Endodermal cell (in vitro differentiated cells): Measurements from ENCODE around the gene MRTFA. TPM values are rescaled to one million over a fixed set of nuclear protein-coding genes. Genes with fewer than 3 reads are reported as not detected.

ENCODE experiments used
- DNase-seq: peaks from one replicate; pipeline ENCODE4 v3.0.0-alpha.2; 2017
- H3K27ac ChIP-seq: 2 replicates; pipeline ENCODE4 v1.5.1; 2013; ENCODE audit warnings: mild to moderate bottlenecking, low read depth, low read length, moderate library complexity
- H3K27me3 ChIP-seq: 2 replicates; pipeline ENCODE4 v1.6.1; 2013; ENCODE audit warnings: mild to moderate bottlenecking, low read length, moderate library complexity; ENCODE audit not compliant: insufficient read depth, control insufficient read depth, poor library complexity, severe bottlenecking
- H3K36me3 ChIP-seq: 2 replicates; pipeline ENCODE4 v1.7.0; 2013; ENCODE audit warnings: mild to moderate bottlenecking, low read length, moderate library complexity; ENCODE audit not compliant: control insufficient read depth, insufficient read depth
- H3K4me1 ChIP-seq: one replicate; pipeline ENCODE4 v1.7.0; 2013; ENCODE audit warnings: low read length; ENCODE audit not compliant: control insufficient read depth, insufficient read depth
- H3K4me3 ChIP-seq: 2 replicates; pipeline ENCODE4 v1.5.1; 2013; ENCODE audit warnings: mild to moderate bottlenecking, low read length, moderate library complexity
- H3K9ac ChIP-seq: 2 replicates; pipeline ENCODE4 v1.6.1; 2013; ENCODE audit warnings: mild to moderate bottlenecking, low read length, moderate library complexity; ENCODE audit not compliant: poor library complexity, severe bottlenecking; ENCODE audit errors: extremely low read depth
- H3K9me3 ChIP-seq: 2 replicates; pipeline ENCODE4 v1.6.1; 2013; ENCODE audit warnings: mild to moderate bottlenecking, low read length, moderate library complexity; ENCODE audit not compliant: control insufficient read depth
- H3K27ac Mint-ChIP-seq: 2 replicates; pipeline ENCODE4 v1.8.0; 2020; ENCODE audit warnings: mixed read lengths
- H3K27me3 Mint-ChIP-seq: 2 replicates; pipeline ENCODE4 v1.8.0; 2021; ENCODE audit warnings: mild to moderate bottlenecking, mixed read lengths; ENCODE audit not compliant: insufficient read depth
- H3K36me3 Mint-ChIP-seq: 2 replicates; pipeline ENCODE4 v1.8.0; 2020; ENCODE audit warnings: low read depth, mixed read lengths
- H3K4me1 Mint-ChIP-seq: 2 replicates; pipeline ENCODE4 v1.8.0; 2020; ENCODE audit warnings: mixed read lengths
- H3K4me3 Mint-ChIP-seq: 2 replicates; pipeline ENCODE4 v1.8.0; 2020; ENCODE audit warnings: mild to moderate bottlenecking, moderate library complexity, mixed read lengths
- H3K9me3 Mint-ChIP-seq: 2 replicates; pipeline ENCODE4 v1.8.0; 2020; ENCODE audit warnings: mild to moderate bottlenecking, mixed read lengths
- CTCF ChIP-seq: fragments of 200-600 bp; sonication (generic); conservative IDR thresholded peaks from 2 replicates; pipeline ENCODE4 v1.5.0; 2021; ENCODE audit warnings: antibody characterized with exemption, mild to moderate bottlenecking
- WGBS, 2 experiments: methylation state at CpG; one replicate each; pipeline versions ENCODE4 v1.1.5 to v1.1.7; 2013; ENCODE audit warnings: missing lambda C conversion rate in 2 of 2, mixed read lengths in 1 of 2; ENCODE audit not compliant: insufficient coverage in 1 of 2, insufficient read length in 1 of 2; 5-methylcytosine and 5-hydroxymethylcytosine counted together
- total RNA-seq, 2 donors: library from RNA; stranded (reverse); fragmentation: NEBNext Ultra II Directional in 1 of 2; extraction: Animal tissue kit (Norgen Biotek cat#: 25700) in 1 of 2; gene quantifications; 2 replicates in 1 of 2; 3 replicates in 1 of 2; pipeline ENCODE4 v1.2.1, GENCODE V29; 2021

Gene MRTFA
- total RNA-seq, 2 donors from 2014 or later, result 43.3 to 44.7 TPM

GRCh38 chr22:40421941-40422340, 214.6 kb downstream of the MRTFA start:
- no peak for TF ChIP-seq CTCF
- Mint-ChIP-seq H3K36me3 (peaks cover 48% of the 10 kb centered on the region), H3K27me3 (no peaks in the 10 kb centered on the region), H3K4me3 (no peak overlapping the region), H3K4me1 (peaks cover under 1% of the 10 kb centered on the region), H3K27ac (no peak overlapping the region), H3K9me3 (no peaks in the 10 kb centered on the region)
- Histone ChIP-seq H3K4me3 (no peak overlapping the region), H3K27ac (no peak overlapping the region), H3K36me3 (peaks cover 37% of the 10 kb centered on the region), H3K4me1 (no peaks in the 10 kb centered on the region), H3K9me3 (no peaks in the 10 kb centered on the region), H3K27me3 (no peaks in the 10 kb centered on the region), H3K9ac (no peak overlapping the region)
- 100% methylated on average over 1 of the region's 1 CpG for WGBS, 2 experiments
- DNase-seq, result no peak

- H3K27me3 ChIP-seq, result no peaks in the 10 kb centered on the region
- no peaks in the 10 kb centered on the region for H3K9me3 Mint-ChIP-seq
- no peak overlapping the region for H3K4me3 Mint-ChIP-seq
- TF ChIP-seq CTCF, result no peak
- no peaks in the 10 kb centered on the region for H3K4me1 Mint-ChIP-seq
- H3K27ac Mint-ChIP-seq, result no peak overlapping the region
- H3K9ac ChIP-seq, result no peak overlapping the region
- H3K4me1 ChIP-seq, result no peaks in the 10 kb centered on the region
- no peak overlapping the region for H3K27ac ChIP-seq
- H3K27me3 Mint-ChIP-seq, result no peaks in the 10 kb centered on the region
- WGBS, 2 experiments, result 89 to 100% methylated on average over 2 to 4 of the region's 4 CpGs
- H3K36me3 Mint-ChIP-seq, result peaks cover 47% of the 10 kb centered on the region
- H3K4me3 ChIP-seq, result no peak overlapping the region
- H3K9me3 ChIP-seq, result no peaks in the 10 kb centered on the region
- no peak for DNase-seq
- peaks cover 41% of the 10 kb centered on the region for H3K36me3 ChIP-seq
These were observed 215.5 kb downstream of the MRTFA start for GRCh38 chr22:40421082-40421350.

GRCh38 chr22:40420341-40421081, 216.0 kb downstream of the MRTFA start:
- 91 to 93% methylated on average over 12 to 18 of the region's 18 CpGs for WGBS, 2 experiments
- H3K4me3 ChIP-seq, result no peak overlapping the region
- no peak for DNase-seq
- no peak overlapping the region for H3K9ac ChIP-seq
- H3K9me3 Mint-ChIP-seq, result no peaks in the 10 kb centered on the region
- no peak for TF ChIP-seq CTCF
- H3K4me3 Mint-ChIP-seq, result no peak overlapping the region
- no peaks in the 10 kb centered on the region for H3K4me1 ChIP-seq
- no peak overlapping the region for H3K27ac ChIP-seq
- peaks cover 50% of the 10 kb centered on the region for H3K36me3 Mint-ChIP-seq
- H3K27me3 ChIP-seq, result no peaks in the 10 kb centered on the region
- no peaks in the 10 kb centered on the region for H3K9me3 ChIP-seq
- no peak overlapping the region for H3K27ac Mint-ChIP-seq
- peaks cover 38% of the 10 kb centered on the region for H3K36me3 ChIP-seq
- no peaks in the 10 kb centered on the region for H3K27me3 Mint-ChIP-seq
- H3K4me1 Mint-ChIP-seq, result no peaks in the 10 kb centered on the region
